HG02571 (cell line): ENCODE measurements around the gene ACTR3.

Experiments
- ATAC-seq: cut with Tn5 transposase; IDR thresholded peaks from one replicate; pipeline ENCODE4 v1.9.1; 2021; ENCODE audit warnings: mild to moderate bottlenecking, moderate library complexity; ENCODE audit not compliant: unreplicated experiment

ACTR3 gene

DNA sequence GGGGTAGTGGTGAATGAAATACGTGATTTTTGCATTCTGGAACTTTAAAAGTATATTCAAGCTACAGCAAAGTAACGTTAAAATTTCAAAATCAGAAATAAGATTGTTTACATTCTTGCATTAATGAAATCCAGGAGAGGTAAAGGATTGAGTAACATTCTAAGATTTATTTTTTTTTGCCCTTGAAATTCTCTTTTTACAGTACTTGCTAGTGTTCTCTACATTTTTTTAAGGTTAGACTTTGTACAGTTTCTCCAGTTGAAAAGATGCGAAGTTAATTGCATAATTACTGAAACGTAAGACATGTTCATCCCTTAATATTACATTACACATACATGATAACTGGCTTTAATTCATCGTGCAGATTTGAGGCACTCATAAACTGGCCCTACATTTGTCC is 74.5 kb downstream of the ACTR3 start:
- no peak for ATAC-seq

- ATAC-seq, result no peak
Observed at GRCh38 chr2:113965228-113965627, 75.3 kb downstream of the ACTR3 start.

DNA sequence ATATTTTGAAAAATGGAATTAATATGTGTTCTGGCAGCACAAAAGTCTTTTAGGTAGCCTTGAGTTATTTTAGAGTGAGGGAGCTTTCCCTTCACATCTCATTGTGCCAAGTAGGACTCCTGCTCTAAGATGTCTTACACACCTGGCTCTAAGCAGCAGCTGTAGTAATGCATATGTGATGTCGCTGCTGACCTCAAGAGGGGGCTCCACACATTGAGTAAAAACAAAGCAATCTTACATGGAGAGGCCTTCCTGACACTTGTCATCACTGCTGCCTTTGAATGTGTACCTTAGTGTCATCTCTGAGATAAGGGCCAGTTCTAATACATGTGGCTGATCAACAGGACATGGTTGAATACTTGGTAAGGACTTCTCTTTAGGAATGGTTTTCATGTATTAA is 75.8 kb downstream of the ACTR3 start:
- peak; percentile 83 for ATAC-seq

GRCh38 chr2:113966171-113966570 is 76.3 kb downstream of the ACTR3 start:
- ATAC-seq, result no peak

GRCh38 chr2:113966832-113967231 is 76.9 kb downstream of the ACTR3 start:
- ATAC-seq, result no peak

GRCh38 chr2:113967272-113967671 is 77.4 kb downstream of the ACTR3 start:
- no peak for ATAC-seq

- no peak for ATAC-seq
Observed at GRCh38 chr2:113972766-113973165, 82.9 kb downstream of the ACTR3 start.

- no peak for ATAC-seq
Observed at GRCh38 chr2:113973810-113974209, 83.9 kb downstream of the ACTR3 start.

- no peak for ATAC-seq
Observed at GRCh38 chr2:113974727-113975126, 84.8 kb downstream of the ACTR3 start.

DNA sequence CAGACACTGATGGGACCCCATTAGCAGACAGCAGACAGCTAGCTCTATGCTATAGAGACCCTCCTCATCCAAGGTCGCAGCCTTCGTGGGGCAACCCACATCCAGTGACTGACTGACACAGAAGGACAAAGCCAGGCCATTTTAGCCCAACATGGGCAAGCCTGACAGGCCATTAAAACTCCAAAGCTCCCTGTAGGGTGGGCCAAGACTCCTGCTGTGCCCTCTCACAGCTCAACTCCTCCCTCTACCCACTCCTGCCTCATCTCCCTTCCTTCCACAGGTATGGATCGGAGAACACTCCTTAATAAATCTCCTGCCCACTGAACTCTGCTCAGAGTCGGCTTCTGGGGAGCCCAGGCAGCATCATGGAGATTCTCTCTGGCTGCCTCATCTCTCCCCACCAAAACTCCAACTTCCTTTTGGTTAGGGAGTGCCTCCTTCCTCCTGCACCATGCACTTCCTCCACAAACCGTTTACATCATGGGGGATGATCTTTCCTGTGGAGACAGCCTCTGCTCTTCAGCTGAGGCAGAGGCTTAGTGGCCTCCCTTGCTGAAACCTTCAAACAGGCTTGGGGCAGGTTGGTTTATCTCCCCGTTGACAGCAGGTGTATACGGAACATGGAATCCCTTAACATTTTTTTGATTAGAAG is 86.5 kb downstream of the ACTR3 start:
- ATAC-seq, result no peak

GRCh38 chr2:113977060-113977659 is 87.3 kb downstream of the ACTR3 start:
- no peak for ATAC-seq

DNA sequence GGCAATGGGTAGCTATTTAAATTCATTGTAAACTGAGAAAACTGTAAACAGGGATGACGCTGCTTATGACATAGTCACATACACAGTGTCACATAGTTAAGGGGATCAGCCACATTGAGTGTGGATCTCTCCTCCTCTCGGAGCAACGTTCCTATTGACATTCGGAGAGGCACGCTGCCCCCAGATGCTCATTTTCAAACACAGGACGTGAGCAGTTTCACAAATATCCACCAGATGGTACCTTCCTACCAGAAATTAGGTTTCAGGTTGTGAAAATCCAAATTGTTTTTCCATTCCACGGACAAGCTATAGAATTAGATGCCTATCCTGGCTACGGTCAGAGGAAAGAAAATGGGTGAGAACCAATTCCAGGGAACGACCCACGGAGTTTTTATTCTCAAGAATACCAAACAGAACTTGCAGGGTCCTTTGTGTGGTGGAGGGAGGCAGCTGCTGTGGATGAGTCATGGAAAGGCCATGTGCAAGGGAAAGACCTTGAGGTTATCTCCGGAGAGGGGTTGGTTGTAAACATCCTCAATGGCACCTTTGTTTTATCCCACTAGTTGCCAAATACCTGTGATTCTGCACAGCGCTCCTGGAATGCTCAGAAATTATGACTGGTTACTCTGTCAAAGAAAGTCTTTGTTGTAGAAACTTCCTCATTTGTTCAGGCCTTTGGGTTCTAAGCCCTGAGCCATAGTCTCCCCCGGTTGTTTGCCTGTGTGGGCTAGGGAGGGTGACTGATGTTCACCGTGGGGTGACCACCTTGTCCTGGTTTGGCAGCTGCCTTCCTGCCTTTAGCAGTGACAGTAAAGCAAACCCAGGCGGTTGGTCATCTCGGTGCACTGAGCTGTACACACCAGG is 88.0 kb downstream of the ACTR3 start:
- no peak for ATAC-seq

DNA sequence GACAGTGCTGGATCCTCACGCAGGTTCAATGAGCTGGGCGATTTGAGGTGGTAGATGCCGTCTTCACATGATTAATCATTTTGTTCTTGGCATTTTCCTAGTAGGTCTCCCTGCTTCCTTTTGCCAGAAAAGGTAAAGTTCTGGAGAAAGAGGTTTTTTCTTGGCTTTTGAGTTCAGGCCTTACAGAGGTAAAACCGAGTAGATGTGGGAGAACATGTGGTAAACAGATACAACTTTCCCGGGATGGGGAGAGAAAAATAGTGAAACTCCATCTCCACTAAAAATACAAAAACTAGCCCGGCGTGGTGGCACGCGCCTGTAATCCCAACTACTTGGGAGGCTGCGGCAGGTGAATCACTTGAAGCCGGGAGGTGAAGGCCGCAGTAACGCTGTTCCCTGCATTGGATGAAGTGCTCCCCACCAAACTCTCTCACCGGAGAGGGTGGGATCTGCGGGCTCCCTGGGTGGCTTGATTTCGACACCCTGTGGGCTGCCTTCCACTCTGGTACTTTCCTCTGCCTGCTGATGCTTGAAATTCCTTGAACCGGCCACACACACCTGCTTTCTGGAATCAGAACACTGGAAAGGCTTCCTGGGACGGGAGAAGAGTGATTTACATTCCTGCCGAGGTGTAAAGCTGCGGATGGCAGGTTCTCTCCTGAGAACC is 88.8 kb downstream of the ACTR3 start:
- ATAC-seq, result no peak

DNA sequence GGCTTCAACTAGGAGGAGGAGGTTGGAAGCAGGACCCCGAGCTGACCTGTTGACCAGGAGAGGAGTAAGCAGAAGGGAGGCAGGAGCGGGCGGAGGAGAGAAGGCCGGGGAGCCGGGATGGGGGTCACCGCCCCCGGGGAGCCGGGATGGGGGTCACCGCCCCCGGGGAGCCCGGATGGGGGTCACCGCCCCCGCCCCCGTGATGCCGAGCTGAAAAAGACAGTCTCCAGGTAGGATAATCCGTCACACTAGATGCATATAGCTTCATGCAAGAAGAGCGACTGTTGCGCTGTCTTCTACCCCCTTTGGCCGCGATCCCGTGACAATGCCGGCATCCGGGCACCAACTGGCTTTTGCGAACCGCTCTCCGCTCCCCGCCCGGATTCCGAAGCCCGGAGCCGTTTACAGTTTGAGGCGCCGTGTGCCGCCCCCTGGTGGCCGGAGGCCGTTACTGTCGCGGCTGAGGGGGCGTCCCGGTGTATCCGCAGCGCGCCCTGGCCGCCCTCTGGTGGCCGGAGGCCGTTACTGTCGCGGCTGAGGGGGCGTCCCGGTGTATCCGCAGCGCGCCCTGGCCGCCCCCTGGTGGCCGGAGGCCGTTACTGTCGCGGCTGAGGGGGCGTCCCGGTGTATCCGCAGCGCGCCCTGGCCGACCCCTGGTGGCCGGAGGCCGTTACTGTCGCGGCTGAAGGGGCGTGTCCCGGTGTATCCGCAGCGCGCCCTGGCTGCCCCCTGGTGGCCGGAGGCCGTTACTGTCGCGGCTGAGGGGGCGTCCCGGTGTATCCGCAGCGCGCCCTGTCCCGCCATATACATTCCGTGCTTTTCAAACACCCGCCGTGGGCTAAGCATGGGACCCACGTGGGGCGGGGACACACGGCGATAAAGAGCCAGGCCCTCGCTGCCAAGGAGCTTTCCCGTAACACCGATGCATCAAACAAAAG is 89.6 kb downstream of the ACTR3 start:
- no peak for ATAC-seq

DNA sequence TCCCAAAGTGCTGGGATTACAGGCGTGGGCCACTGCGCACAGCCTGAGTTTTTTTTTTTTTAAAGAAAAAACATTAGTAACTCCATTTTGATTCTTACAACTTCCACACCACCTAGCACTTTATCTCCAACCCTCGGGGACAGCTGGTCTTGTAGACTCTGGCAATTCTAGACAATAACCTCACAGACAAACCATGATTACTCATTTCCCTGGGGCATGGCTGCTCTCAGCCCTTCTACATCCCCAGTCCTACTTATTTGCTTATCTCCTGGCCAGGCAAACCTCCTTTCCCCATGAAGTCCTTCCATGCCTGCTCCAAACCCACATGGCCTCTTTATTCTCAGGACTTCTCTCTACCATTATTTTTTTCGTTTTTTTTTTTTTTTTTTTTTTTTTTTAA is 91.1 kb downstream of the ACTR3 start:
- ATAC-seq, result no peak

DNA sequence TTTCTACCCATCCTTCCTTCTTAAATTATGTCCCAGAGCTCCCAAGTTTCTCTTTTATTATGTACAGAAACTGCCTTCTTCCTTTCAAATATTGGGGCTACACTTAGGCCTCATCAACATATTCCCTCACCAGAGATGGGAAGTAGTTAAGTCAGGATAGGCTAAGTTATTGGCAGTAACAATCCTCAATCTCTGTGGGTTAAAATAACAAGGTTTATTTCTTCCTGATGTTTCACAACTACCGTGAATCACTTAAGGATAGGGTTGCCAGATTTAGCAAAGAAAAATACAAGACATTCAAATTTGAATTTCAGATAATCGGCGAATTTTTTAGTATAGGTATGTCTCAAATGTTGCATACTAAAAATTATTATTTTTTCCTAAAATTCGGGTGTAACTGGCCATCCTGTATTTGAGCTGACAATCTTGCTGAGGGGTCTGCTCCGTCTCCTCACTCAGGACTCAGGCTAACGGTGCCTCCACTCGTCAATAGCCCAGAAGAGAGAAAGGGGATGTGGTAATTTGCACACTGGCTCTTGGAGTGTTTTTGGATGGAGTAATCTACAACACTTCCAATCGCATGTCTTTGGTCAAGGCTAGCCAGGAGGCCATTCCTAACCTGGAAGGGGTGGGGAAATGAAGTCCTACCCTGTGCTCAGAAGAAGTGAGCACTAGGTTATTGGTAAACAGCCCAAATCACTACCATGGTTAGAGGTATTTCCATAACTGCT is 91.7 kb downstream of the ACTR3 start:
- ATAC-seq, result no peak

DNA sequence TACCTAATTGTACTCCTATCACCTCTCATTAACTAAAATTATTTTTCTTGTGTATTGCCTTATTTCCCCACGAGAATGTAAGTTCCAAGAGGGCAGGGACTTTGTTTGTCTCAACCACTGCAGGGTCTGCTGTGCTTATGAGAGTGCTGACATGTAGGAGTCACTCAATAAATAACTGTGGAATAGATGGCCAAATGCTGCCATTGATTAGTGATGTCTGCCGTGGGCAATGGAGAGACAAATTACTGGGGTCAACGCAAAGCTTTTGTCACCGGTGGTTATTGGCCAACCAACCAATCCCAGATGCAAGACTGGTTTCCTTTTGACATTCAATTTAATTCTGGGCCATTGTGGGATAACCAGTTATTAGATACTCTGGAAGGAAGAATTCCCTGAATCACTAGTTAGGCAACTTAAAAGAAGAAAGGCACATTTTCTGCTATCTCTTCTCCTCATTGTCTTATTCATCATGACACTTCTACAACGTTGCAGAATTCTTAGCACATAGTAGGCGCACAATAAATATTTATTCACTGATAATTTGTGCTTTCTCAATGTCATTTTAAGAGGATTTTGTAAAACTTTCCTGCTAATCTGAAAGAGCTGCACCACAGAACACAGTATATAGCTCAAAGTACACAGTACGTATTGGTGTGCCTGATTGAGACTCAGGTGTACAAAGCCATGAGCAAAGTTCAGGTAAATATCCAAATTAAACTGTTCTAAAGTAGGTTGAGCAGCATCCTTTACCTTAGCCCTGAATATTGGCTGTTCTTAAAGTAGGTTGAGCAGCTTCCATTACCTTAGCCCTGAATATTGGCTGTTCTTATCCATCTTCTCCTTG is 95.9 kb downstream of the ACTR3 start:
- ATAC-seq, result no peak

DNA sequence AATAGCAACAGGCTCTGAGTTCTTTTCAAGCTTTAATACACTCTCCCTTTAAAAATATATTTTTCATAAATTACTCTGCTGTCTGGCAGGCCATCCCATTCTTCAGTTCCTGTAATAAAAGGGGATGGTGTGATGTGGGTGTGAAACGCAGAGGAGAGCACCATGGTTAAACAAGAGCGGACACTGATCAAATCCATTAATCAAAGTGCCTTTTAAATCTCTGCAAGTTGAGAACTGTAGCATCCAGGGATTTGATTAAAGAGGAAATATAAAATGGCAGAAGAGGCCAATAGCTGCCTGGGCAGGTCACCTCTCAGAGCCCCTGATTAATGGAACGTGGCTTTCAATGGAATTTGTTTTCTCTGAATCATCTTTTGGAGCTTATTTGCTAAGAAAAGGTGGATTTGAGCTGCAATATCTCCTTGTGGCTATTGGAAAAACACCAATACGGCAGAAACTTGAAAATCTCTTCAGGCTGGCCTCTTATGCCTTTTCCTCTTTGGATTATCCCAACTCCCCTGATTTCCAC is 96.9 kb downstream of the ACTR3 start:
- no peak for ATAC-seq

DNA sequence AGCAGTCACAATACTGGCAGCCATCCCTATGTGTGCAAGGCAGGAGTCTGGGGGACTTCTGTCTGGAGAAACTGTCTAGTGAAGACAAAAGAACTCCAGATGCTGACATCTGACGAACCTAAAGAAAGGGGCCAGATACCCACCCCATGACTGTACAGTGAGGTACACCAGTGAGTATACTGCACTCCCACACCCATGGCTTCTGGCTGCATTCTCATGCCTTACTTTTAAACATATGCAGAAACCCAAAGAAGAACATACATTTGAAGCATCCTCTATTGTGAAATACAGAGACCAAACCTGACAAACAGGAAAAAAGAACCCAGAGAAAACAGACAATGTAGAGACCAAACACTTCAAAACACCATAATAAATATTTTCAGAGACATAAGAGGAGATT is 102.2 kb downstream of the ACTR3 start:
- ATAC-seq, result no peak
